Tibial artery (tissue), 4 donors: ENCODE results near the gene SLC37A1.

Experiments used
- DNase-seq, 2 donors: peaks; one replicate each; pipeline ENCODE4 v3.0.0-alpha.2; 2019
- H3K27ac ChIP-seq, 2 donors: fragments of 200-600 bp; sonication (generic) in 1 of 2; 1 replicate in 1 of 2; 2 replicates in 1 of 2; pipeline ENCODE4 v1.5.1; 2018 to 2019; ENCODE audit warnings: mild to moderate bottlenecking in 1 of 2
- H3K27me3 ChIP-seq, 2 donors: fragments of 200-600 bp; sonication (generic) in 1 of 2; one replicate each; pipeline versions ENCODE4 v1.5.1 to v1.6.0; 2016 to 2019
- H3K36me3 ChIP-seq, 3 donors: fragments of 200-600 bp; sonication (generic) in 2 of 3; one replicate each; pipeline ENCODE4 v1.5.1; 2016 to 2019; ENCODE audit warnings: mild to moderate bottlenecking in 2 of 3
- H3K4me1 ChIP-seq, 4 donors: fragments of 200-600 bp; sonication (generic) in 2 of 4; 1 replicate in 3 of 4; 2 replicates in 1 of 4; pipeline ENCODE4 v1.5.1; 2016 to 2019
- H3K4me3 ChIP-seq, 2 donors: fragments of 200-600 bp; sonication (generic) in 1 of 2; 1 replicate in 1 of 2; 2 replicates in 1 of 2; pipeline ENCODE4 v1.5.1; 2018 to 2019; ENCODE audit warnings: mild to moderate bottlenecking in 2 of 2
- H3K9me3 ChIP-seq, 3 donors: fragments of 200-600 bp; sonication (generic) in 1 of 3; one replicate each; pipeline ENCODE4 v1.5.1; 2016 to 2019
- CTCF ChIP-seq, 2 experiments: fragments of 200-600 bp in 1 of 2; fragments of 450-650 bp in 1 of 2; IDR thresholded peaks; one replicate each; pipeline ENCODE4 v1.5.1; 2017 to 2019; ENCODE audit warnings: antibody characterized with exemption in 2 of 2, mild to moderate bottlenecking in 1 of 2, moderate library complexity in 1 of 2
- intact Hi-C: fragments of 100-400 bp; cut with DNase I; formaldehyde crosslinking; loops from one replicate; pipeline ENCODE4 v1.15.0; 2023; ENCODE audit warnings: low total_unique reads

Gene SLC37A1

DNA sequence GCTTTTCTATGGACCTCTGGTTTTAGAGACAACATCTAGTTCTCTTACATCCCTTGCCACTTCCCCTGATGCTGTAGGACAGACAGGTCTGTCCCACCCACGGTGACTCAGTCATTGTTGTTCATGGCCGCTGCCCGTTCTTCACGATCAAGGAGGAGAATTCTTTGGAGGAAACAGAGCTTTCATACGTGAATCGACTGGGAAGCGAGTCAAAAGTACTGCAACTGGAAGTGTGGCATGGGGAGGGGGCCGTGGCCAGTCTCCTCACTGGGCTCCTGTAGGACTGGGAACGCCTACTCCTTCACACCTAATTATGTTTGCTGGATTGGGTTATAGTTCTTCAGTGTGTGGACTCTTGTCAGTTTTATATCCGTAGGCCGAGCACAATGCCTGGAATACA, 4.4 kb upstream of the SLC37A1 start:
- H3K27me3 ChIP-seq, result no peaks in the 10 kb centered on the region
- H3K4me1 ChIP-seq, result peaks cover 0 to 3% (median 0%) of the 10 kb centered on the region in 4 donors
- no peak for TF ChIP-seq CTCF (IDR thresholded peaks at IDR 0.05)
- H3K4me3 ChIP-seq, result no peak overlapping the region
- no peak overlapping the region for H3K27ac ChIP-seq
- no peak for DNase-seq
- intact Hi-C loops, result no loop called here
- H3K36me3 ChIP-seq, result no peaks in the 10 kb centered on the region
- H3K9me3 ChIP-seq, result no peaks in the 10 kb centered on the region

- peak in 1 of 2 donors; percentile 60 for DNase-seq
- Histone ChIP-seq H3K36me3 (no peaks in the 10 kb centered on the region), H3K27me3 (no peaks in the 10 kb centered on the region), H3K27ac (no peak overlapping the region), H3K4me3 (no peak overlapping the region), H3K4me1 (peaks cover 0 to 23% (median 10%) of the 10 kb centered on the region in 4 donors), H3K9me3 (no peaks in the 10 kb centered on the region)
- no peak for TF ChIP-seq CTCF (IDR thresholded peaks at IDR 0.05)
- intact Hi-C loops, result no loop called here
Measured at GRCh38 chr21:42512346-42513034, 1.2 kb upstream of the SLC37A1 start.

DNA sequence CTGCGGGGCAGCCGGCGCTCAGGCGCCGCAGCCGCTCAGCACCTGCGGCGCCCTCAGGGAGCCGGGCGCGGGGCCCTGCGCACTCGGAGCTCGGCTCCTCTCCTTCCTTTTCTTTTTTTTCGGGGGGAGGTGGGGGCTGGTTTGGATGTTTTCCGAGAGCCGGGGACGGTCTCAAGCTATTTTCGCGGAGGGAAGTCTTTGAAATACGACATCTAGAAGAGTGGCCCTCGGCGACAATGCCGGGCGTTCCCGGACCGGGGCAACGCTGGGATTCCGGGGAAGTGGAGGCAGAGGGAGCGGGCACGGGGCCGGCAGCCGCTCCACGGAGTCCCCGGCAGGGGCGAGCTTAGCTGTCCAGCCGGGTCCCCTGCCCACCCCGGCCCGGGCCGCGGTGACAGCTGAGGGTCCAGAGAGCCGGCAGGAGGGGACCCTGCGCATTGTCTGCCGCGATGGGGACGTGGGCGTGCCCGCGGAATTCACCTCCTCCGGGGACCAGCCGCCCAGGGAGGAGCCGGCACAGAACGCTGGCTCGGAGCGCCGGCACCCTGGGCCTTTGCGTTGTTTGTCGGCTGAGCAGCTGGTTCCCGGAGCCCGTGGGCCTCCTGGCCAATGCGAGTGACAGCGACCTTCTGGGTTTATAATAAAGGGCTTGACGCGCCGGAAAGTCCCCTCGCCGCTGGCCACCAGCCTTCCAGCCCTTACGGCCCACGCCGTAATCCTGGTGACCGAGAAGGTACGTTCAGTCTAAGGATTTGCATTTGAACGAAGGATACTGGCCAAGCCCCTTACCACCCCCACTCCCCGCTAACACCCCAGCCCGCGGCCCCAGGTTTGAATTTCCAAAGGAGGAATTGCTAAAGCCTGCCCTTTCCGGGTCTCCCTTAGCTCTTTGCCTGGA, 582 bp downstream of the SLC37A1 start:
- H3K36me3 ChIP-seq, result peaks cover 0 to 8% (median 8%) of the 10 kb centered on the region in 3 donors
- H3K4me3 ChIP-seq, result peak overlapping the region; percentile 62 to 94
- H3K4me1 ChIP-seq, result peaks cover 0 to 32% (median 15%) of the 10 kb centered on the region in 4 donors
- no peaks in the 10 kb centered on the region for H3K9me3 ChIP-seq
- H3K27ac ChIP-seq, result peak overlapping the region; percentile 73 to 81
- DNase-seq, result peak; percentile 42 to 66
- intact Hi-C loops, result no loop called here
- H3K27me3 ChIP-seq, result no peaks in the 10 kb centered on the region
- TF ChIP-seq CTCF (IDR thresholded peaks at IDR 0.05), result no peak

- no peaks in the 10 kb centered on the region for H3K9me3 ChIP-seq
- DNase-seq, result no peak
- H3K36me3 ChIP-seq, result peaks cover 0 to 14% (median 12%) of the 10 kb centered on the region in 3 donors
- peak overlapping the region; percentile 73 to 81 for H3K27ac ChIP-seq
- TF ChIP-seq CTCF (IDR thresholded peaks at IDR 0.05), result no peak
- peaks cover 0 to 32% (median 15%) of the 10 kb centered on the region in 4 donors for H3K4me1 ChIP-seq
- H3K27me3 ChIP-seq, result no peaks in the 10 kb centered on the region
- H3K4me3 ChIP-seq, result peak overlapping the region; percentile 62 to 94
- intact Hi-C loops, result no loop called here
Measured at GRCh38 chr21:42514883-42515228, 1.2 kb downstream of the SLC37A1 start.

DNA sequence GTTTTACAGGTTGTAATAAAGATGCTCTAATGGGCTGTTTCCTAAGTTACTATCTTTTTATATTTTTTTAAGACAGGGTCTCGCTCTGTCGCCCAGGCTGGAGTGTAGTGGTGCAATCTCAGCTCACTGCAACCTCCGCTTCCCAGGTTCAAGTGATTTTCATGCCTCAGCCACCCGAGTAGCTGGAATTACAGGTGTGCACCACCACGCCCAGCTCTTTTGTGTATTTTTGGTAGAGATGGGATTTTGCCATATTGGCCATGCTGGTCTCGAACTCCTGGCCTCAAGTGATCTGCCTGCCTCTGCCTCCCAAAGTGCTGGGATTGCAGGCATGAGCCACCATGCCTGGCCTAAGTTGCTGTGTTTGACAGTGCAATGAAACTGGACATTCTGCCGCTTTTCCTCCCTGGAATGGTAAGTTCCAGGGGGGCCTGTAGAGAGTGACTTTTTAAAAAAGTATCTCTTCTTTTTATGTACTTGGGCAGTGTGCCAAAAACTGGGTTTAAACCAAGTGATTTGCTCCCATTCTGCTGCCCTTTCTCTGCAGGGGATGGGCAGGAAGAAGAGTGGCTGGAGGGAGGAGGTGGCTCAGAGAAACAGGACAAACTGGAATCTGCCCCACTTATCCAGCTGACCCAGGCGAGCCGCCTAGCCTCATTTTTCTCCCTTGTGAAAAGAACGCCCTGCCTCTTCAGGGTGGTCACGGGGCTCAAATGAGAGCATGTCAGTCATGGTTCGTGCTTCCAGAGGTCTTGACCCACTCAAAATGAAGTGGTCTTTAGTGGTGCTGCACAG, 2.3 kb downstream of the SLC37A1 start:
- no peaks in the 10 kb centered on the region for H3K9me3 ChIP-seq
- no peaks in the 10 kb centered on the region for H3K27me3 ChIP-seq
- H3K27ac ChIP-seq, result no peak overlapping the region
- H3K4me1 ChIP-seq, result peaks cover 0 to 32% (median 15%) of the 10 kb centered on the region in 4 donors
- no peak for TF ChIP-seq CTCF (IDR thresholded peaks at IDR 0.05)
- intact Hi-C loops, result no loop called here
- H3K36me3 ChIP-seq, result peaks cover 0 to 15% (median 12%) of the 10 kb centered on the region in 3 donors
- H3K4me3 ChIP-seq, result no peak overlapping the region
- no peak for DNase-seq
